Hepatocyte (in vitro differentiated cells): Measurements from ENCODE around the gene HIPK3.

Source experiments
- EZH2 ChIP-seq: fragments of 200-600 bp; sonication (generic); IDR thresholded peaks from 2 replicates; pipeline ENCODE4 v1.6.1; 2016; ENCODE audit warnings: antibody characterized with exemption, mild to moderate bottlenecking, borderline replicate concordance
- TF ChIP-seq, protein P1 (sequence below): fragments of 200-600 bp; sonication (generic); IDR thresholded peaks from 2 replicates; pipeline ENCODE4 v1.5.1; 2016; ENCODE audit warnings: antibody characterized with exemption, mild to moderate bottlenecking; ENCODE audit not compliant: poor library complexity

DNA sequence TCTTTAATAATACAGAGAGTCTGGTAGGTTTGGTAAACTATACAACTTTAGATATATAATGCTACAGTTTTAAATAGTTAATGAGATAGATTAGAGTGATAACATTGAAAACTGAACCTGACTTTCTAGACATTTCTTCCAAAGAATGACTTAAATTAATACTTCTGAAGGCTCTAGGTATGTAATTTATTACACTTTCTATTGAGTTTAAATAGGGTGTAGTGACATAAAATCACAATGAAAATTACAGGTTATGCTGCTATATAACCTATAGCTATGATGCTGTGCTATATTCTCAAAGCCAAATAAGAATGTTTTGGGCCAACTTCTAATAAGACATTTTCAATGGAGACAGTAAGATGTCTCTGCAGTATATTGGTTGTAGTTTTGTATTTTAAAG, 7.7 kb downstream of the HIPK3 start:
- TF ChIP-seq, protein P1, sequence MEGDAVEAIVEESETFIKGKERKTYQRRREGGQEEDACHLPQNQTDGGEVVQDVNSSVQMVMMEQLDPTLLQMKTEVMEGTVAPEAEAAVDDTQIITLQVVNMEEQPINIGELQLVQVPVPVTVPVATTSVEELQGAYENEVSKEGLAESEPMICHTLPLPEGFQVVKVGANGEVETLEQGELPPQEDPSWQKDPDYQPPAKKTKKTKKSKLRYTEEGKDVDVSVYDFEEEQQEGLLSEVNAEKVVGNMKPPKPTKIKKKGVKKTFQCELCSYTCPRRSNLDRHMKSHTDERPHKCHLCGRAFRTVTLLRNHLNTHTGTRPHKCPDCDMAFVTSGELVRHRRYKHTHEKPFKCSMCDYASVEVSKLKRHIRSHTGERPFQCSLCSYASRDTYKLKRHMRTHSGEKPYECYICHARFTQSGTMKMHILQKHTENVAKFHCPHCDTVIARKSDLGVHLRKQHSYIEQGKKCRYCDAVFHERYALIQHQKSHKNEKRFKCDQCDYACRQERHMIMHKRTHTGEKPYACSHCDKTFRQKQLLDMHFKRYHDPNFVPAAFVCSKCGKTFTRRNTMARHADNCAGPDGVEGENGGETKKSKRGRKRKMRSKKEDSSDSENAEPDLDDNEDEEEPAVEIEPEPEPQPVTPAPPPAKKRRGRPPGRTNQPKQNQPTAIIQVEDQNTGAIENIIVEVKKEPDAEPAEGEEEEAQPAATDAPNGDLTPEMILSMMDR = no peak
- no peak for TF ChIP-seq EZH2
